Omental fat pad (tissue), 4 donors: ENCODE measurements around the gene TP63. TPM values are rescaled to one million over a fixed set of nuclear protein-coding genes. Genes with fewer than 3 reads are reported as not detected.

Experiments
- ATAC-seq: fragments of 150-250 bp; one replicate; pipeline ENCODE4 v1.9.1; 2016; ENCODE audit warnings: mild to moderate bottlenecking, moderate library complexity; ENCODE audit not compliant: low FRiP score
- DNase-seq: peaks from one replicate; pipeline ENCODE4 v3.0.0-alpha.2; 2019; ENCODE audit warnings: low spot score
- CTCF ChIP-seq, 3 donors: fragments of 450-650 bp; IDR thresholded peaks; one replicate each; pipeline ENCODE4 v1.5.1; 2016 to 2017; ENCODE audit warnings: antibody characterized with exemption in 3 of 3, mild to moderate bottlenecking in 3 of 3, moderate library complexity in 2 of 3
- total RNA-seq, 4 donors: library from RNA; depleted of rRNA; stranded (reverse); fragments of >200 nt; gene quantifications; one replicate each; pipeline ENCODE4 v1.1.0, GENCODE V29; 2016

The TP63 gene
- total RNA-seq, 4 donors from 2014 or later, result 0.19 to 0.24 TPM; not detected in 2

DNA sequence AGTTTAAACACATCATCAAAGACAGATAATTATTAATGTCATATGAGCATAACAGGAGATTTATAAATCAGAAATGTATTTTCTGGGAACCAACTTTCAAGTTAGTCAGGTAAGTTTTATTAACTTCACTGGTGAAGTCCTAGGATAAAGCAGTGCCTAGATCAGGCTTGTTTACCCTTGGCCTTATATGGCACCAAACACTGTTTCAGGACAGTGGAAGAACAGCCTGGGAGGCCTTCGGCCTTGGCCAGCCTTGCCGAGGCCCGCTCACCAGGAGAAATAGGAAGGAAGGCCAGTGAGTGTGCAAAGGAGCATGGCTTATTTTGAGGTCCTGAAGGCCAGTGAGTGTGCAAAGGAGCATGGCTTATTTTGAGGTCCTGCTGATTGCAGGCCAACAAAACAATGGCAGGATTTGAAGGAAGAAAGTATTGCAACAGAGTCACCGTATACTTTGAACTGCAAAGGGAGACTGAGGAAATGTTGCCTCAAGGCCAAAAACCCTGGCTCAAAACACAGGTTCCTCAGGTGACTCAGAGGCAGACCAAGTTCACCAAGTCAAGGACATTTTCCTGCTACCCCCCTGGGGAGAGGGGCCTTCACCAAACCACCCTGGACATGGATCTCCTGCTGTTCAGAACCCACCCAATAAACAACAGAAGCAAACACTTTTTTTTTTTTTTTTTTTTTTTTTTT is 174.3 kb downstream of the TP63 start:
- DNase-seq (no peak), ATAC-seq (no peak)
- TF ChIP-seq CTCF (IDR thresholded peaks at IDR 0.05), result no peak

DNA sequence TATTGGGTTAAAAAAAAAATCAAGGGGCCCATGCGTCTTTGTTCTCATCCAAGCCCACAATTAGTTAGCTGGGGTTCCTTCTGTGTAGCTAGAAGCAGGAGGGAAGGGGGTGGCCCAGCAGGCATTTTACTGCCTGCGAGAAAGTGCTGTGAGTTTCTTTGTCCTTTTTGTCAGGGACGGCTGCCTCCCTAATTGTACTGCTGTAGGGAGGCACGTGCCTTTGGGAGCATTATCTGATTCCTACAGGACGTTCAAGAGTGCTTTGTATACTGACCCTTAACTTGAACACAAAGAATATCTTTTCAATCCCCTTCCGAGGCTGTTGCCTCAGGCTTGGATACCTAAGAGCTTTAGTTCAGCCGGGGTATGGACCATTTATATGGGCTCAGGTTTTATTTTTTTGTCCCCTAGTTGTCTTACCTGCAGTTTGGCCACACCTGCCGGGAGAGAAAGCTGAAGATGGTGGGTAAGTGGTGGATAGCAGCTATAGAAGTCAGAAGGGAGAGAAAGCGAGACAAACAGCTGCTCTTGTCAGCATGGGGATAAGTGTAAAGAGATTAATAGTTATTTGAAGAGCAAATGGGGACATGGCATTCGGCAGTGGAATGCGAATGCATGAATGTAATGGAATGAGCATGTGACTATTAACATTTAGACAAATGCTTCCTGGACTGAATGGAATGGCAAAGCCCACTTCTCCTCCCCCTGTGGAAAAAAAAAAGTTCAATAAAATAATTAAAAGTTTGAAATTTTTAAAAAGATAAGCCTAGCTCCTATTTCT is 175.2 kb downstream of the TP63 start:
- no peak for TF ChIP-seq CTCF (IDR thresholded peaks at IDR 0.05)
- ATAC-seq, result no peak
- no peak for DNase-seq

- DNase-seq (no peak), ATAC-seq (no peak)
- TF ChIP-seq CTCF (IDR thresholded peaks at IDR 0.05), result no peak
Measured at GRCh38 chr3:189808246-189809007, 177.2 kb downstream of the TP63 start.

GRCh38 chr3:189809583-189809982 is 178.4 kb downstream of the TP63 start:
- TF ChIP-seq CTCF (IDR thresholded peaks at IDR 0.05), result no peak
- no peak for ATAC-seq
- DNase-seq, result no peak

DNA sequence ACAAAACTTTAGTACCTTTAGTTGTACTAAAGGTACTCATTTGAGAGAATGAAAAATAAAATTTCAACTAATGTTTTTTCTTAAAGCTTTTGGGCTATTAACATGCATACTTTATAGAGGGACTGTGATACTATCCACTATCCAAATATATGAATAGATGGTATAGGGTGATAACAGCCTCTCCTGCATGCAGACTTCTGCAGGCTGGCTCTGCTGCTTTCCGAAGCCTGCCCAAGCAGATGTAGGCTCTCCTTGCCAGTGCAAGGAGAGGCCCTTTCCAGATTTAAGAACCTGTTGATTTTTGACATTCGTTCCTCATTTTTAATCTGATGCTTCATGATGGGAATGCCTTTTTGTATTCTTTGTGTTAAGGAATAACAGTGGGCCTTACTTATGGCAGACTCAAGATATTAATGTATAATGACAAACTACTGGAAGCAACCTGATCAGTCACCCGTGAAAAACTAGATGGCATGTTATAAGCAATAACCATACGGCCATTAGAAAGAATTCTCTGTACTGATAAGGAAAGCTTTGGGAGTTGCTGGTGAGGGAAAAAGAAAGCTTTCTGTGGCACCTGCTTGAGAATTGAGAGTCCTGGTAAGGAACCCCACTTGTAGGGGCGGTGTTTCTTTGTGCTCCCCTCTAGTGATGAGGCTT is 181.7 kb downstream of the TP63 start:
- DNase-seq (no peak), ATAC-seq (no peak)
- no peak for TF ChIP-seq CTCF (IDR thresholded peaks at IDR 0.05)

GRCh38 chr3:189813647-189814240 is 182.6 kb downstream of the TP63 start:
- DNase-seq (no peak), ATAC-seq (no peak)
- no peak for TF ChIP-seq CTCF (IDR thresholded peaks at IDR 0.05)
